Progenitor cell of endocrine pancreas (in vitro differentiated cells): ENCODE measurements around the gene SLC48A1. TPM values are rescaled to one million over a fixed set of nuclear protein-coding genes. Genes with fewer than 3 reads are reported as not detected.

Source experiments
- DNase-seq: peaks from one replicate; pipeline ENCODE4 v3.0.0; 2021; ENCODE audit warnings: low spot score; ENCODE audit not compliant: unreplicated experiment
- H3K27ac Mint-ChIP-seq: 2 replicates; pipeline ENCODE4 v1.8.0; 2021; ENCODE audit warnings: mild to moderate bottlenecking, moderate library complexity, mixed read lengths
- H3K27me3 Mint-ChIP-seq: 2 replicates; pipeline ENCODE4 v1.8.0; 2021; ENCODE audit warnings: mixed read lengths
- H3K36me3 Mint-ChIP-seq: 2 replicates; pipeline ENCODE4 v1.8.0; 2022; ENCODE audit warnings: mixed read lengths; ENCODE audit not compliant: insufficient read depth
- H3K4me1 Mint-ChIP-seq: 2 replicates; pipeline ENCODE4 v1.8.0; 2021; ENCODE audit warnings: low read depth, mixed read lengths
- H3K4me3 Mint-ChIP-seq: 2 replicates; pipeline ENCODE4 v1.8.0; 2021; ENCODE audit warnings: low read depth, mild to moderate bottlenecking, moderate library complexity, mixed read lengths
- H3K9me3 Mint-ChIP-seq: 2 replicates; pipeline ENCODE4 v1.8.0; 2021; ENCODE audit warnings: low read depth, mixed read lengths
- total RNA-seq: library from RNA; stranded (reverse); gene quantifications from 2 replicates; pipeline ENCODE4 v1.2.1, GENCODE V29; 2021
- TF ChIP-seq, protein P1 (sequence below): fragments of 200-600 bp; sonication (generic); IDR thresholded peaks from one replicate; pipeline ENCODE4 v1.5.0; 2021; ENCODE audit warnings: antibody characterized with exemption, mild to moderate bottlenecking; ENCODE audit not compliant: unreplicated experiment

SLC48A1 gene
- total RNA-seq, 1 donor from 2014 or later, result 15.1 TPM

DNA sequence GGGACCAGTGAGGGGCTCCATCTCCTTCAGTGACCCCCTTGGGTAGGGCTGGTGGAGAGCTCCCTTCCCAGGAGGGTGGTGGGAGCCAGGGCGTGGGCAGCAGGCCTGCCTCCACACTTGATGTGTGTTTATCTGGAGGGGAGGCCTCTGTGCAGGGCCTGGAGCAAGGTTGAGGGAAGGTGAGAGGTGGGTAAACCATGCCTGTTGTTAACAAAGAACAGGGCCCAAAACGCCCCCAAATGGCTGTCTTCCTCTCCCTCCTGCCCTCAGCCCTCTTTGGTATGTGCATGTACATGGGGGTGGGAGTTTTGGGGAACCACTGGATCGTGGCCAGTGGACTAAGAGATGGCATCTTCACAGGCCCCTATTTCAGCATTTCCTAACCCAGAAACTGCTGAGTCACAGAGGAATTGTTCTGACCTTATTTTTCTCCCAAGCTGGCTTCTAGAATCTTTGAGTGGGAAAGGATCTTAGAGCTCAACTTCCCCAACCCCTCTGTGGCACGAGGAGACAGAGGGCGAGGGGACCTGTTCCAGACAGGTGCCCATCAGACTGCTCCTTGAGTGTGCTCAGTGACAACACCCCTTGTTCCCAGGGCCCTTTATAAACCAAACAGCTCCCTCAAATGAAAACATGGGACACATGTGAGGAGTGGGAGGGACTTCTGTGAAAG lies 3.6 kb downstream of the SLC48A1 start:
- H3K27me3 Mint-ChIP-seq, result peaks cover 4% of the 10 kb centered on the region
- TF ChIP-seq, protein P1, sequence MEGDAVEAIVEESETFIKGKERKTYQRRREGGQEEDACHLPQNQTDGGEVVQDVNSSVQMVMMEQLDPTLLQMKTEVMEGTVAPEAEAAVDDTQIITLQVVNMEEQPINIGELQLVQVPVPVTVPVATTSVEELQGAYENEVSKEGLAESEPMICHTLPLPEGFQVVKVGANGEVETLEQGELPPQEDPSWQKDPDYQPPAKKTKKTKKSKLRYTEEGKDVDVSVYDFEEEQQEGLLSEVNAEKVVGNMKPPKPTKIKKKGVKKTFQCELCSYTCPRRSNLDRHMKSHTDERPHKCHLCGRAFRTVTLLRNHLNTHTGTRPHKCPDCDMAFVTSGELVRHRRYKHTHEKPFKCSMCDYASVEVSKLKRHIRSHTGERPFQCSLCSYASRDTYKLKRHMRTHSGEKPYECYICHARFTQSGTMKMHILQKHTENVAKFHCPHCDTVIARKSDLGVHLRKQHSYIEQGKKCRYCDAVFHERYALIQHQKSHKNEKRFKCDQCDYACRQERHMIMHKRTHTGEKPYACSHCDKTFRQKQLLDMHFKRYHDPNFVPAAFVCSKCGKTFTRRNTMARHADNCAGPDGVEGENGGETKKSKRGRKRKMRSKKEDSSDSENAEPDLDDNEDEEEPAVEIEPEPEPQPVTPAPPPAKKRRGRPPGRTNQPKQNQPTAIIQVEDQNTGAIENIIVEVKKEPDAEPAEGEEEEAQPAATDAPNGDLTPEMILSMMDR, result no peak
- no peak overlapping the region for H3K4me3 Mint-ChIP-seq
- H3K27ac Mint-ChIP-seq, result peak overlapping the region; percentile 64
- H3K36me3 Mint-ChIP-seq, result no peaks in the 10 kb centered on the region
- peaks cover 9% of the 10 kb centered on the region for H3K4me1 Mint-ChIP-seq
- H3K9me3 Mint-ChIP-seq, result no peaks in the 10 kb centered on the region
- no peak for DNase-seq

- DNase-seq, result no peak
- TF ChIP-seq, protein P1, result no peak
- Mint-ChIP-seq H3K27ac (peak overlapping the region; percentile 64), H3K36me3 (no peaks in the 10 kb centered on the region), H3K4me1 (peaks cover 9% of the 10 kb centered on the region), H3K27me3 (peaks cover 4% of the 10 kb centered on the region), H3K9me3 (no peaks in the 10 kb centered on the region), H3K4me3 (no peak overlapping the region)
Measured at GRCh38 chr12:47777151-47777550, 4.1 kb downstream of the SLC48A1 start.

DNA sequence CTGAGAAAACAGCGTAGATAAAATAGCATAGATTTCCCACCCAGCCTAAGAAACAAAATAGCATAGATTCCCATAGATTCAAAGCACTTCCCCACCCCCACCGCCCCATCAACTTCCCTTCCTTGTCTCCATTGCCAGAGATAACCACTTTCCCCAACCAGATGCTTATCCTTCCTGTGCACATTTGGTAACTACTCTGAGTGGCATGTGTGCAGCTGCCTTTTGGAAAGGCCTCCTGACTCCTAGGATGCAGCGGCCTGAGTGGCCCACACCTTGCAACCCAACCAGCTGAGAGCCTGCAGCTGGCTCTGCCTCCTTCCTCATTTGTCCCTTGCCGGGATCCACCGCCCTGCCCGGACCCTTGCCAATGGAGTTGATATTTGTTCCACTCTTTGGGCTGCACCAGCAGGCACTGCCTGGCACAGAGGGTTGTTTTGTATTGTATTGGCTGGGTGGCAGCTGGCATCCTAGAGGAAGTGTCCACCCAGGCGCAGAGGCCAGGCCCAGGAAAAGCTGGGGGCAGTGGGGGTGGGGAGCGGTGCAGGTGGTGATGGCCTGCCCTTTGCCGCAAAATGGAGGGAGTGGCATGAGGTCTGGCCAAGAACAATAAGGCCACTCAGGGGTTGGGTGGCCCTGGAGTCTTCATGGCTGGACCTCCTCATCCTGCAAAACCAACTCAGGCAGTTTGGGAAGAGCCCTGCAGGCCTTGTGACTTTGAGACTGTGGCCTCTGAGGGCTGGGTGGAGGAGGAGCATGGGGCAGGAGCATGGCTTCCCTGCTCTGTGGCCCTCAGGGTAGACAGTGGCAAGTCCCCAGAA lies 4.9 kb downstream of the SLC48A1 start:
- H3K36me3 Mint-ChIP-seq, result peaks cover 2% of the 10 kb centered on the region
- no peak overlapping the region for H3K27ac Mint-ChIP-seq
- no peaks in the 10 kb centered on the region for H3K27me3 Mint-ChIP-seq
- H3K9me3 Mint-ChIP-seq, result no peaks in the 10 kb centered on the region
- TF ChIP-seq, protein P1, result no peak
- no peak for DNase-seq
- H3K4me3 Mint-ChIP-seq, result no peak overlapping the region
- H3K4me1 Mint-ChIP-seq, result peaks cover 6% of the 10 kb centered on the region

DNA sequence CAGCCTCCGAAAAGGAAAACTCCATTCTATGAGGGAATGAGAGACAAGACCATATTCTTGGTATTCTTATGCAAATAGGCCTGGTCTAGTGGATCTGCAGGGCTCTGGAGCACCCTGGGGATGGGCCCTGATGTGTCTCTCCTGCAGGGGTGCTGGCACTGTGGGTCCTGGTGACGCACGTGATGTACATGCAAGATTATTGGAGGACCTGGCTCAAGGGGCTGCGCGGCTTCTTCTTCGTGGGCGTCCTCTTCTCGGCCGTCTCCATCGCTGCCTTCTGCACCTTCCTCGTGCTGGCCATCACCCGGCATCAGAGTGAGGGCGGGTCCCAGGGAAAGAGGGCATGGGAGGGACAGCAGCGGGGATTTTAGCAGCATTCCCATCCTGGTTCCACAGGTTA lies 5.8 kb downstream of the SLC48A1 start:
- TF ChIP-seq, protein P1, result no peak
- no peaks in the 10 kb centered on the region for H3K9me3 Mint-ChIP-seq
- H3K27ac Mint-ChIP-seq, result no peak overlapping the region
- H3K36me3 Mint-ChIP-seq, result peaks cover 2% of the 10 kb centered on the region
- DNase-seq, result no peak
- no peak overlapping the region for H3K4me3 Mint-ChIP-seq
- H3K4me1 Mint-ChIP-seq, result peaks cover 4% of the 10 kb centered on the region
- no peaks in the 10 kb centered on the region for H3K27me3 Mint-ChIP-seq

DNA sequence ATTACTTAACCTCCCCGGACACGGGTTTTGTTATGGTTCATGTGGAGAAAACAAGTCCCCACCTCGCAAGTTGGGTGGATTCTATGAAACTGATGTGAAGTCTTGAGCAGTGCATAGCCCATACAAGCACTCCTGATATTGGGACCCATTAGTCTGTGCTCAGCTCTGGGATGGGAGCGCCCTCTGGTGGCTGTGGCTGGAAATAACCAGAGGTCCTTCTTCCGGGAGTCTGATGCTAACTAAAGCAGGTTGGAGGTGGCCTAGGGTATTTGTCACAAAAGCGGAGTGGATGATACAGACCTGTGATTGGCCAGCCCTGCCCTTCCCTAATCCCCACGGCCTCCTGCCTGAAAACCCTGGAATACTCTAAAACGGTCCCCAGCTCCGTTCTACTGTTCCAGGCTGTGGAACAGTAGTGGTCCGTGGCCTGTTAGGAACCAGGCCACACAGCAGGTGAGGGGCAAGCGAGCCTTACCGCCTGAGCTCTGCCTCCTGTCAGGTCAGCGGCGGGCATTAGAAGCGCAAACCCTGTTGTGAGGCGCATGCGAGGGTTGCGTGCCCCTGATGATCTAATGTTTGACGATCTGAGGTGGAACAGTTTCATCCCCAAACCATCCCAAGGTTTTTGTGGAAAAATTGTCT lies 6.4 kb downstream of the SLC48A1 start:
- H3K4me3 Mint-ChIP-seq, result no peak overlapping the region
- peaks cover 3% of the 10 kb centered on the region for H3K4me1 Mint-ChIP-seq
- TF ChIP-seq, protein P1, result peak; percentile 96
- H3K27ac Mint-ChIP-seq, result peak overlapping the region; percentile 81
- H3K9me3 Mint-ChIP-seq, result no peaks in the 10 kb centered on the region
- peak; percentile 95 for DNase-seq
- no peaks in the 10 kb centered on the region for H3K27me3 Mint-ChIP-seq
- peaks cover 2% of the 10 kb centered on the region for H3K36me3 Mint-ChIP-seq
